Iris pigment epithelial cell (primary cell): Measurements from ENCODE around the gene MCMBP.
A peak's percentile ranks its signal among the peaks of the same experiment; 100 is the strongest.
"Not testable (repeated sequence)": the region's sequence is repeated elsewhere in the genome, so short reads cannot be mapped to it uniquely, and the experiment has no call there.

Experiments
- DNase-seq: peaks from one replicate; pipeline ENCODE4 v3.0.0-alpha.2; 2011; ENCODE audit warnings: low read depth

Gene MCMBP, protein sequence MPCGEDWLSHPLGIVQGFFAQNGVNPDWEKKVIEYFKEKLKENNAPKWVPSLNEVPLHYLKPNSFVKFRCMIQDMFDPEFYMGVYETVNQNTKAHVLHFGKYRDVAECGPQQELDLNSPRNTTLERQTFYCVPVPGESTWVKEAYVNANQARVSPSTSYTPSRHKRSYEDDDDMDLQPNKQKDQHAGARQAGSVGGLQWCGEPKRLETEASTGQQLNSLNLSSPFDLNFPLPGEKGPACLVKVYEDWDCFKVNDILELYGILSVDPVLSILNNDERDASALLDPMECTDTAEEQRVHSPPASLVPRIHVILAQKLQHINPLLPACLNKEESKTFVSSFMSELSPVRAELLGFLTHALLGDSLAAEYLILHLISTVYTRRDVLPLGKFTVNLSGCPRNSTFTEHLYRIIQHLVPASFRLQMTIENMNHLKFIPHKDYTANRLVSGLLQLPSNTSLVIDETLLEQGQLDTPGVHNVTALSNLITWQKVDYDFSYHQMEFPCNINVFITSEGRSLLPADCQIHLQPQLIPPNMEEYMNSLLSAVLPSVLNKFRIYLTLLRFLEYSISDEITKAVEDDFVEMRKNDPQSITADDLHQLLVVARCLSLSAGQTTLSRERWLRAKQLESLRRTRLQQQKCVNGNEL

GRCh38 chr10:119872610-119872859, at the start of gene MCMBP:
Gene MCMBP (minus strand): TSS chr10:119872843. CDS start chr10:119872584, 259 bp downstream.
- no peak for DNase-seq

DNA sequence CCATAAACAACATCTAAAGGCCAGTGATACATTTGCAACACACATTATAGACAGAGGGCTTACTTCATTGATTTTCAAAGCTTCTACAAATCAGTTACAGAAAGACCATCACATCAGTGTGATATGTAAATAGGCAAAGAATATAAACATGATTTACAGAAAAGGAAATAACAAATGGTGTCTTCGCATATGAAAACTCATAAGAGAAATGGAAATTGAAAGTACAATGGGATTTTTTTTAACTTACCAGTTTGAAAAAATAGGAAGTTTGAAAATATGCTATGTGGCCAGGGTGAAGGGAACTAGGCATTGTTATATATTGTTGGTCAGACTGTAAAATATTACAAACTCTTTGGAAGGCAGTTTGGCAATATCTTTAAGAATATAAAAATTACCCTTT, 47.2 kb upstream of the MCMBP start:
- no peak for DNase-seq

DNA sequence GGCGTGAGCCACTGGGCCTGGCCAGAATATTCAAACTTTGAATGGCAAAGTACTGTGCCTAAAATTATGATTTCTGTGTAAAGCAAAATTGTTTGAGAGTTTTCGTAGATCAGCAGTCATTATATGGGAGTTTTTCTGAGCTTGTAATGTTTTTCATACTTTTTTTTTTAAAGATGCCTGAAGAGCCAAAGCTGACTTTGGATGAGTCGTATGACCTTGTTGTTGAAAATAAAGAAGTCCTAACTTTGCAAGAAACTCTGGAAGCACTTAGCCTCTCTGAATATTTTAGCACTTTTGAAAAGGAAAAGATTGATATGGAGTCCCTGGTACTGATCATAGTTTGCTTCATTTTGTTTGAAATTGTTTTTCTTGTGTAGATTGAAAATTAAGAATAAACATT, 46.6 kb upstream of the MCMBP start:
- DNase-seq = peak; percentile 38

GRCh38 chr10:119917777-119918176, 45.1 kb upstream of the MCMBP start:
- DNase-seq = no peak

- DNase-seq = no peak
Measured at GRCh38 chr10:119910689-119911088, 38.0 kb upstream of the MCMBP start.

DNA sequence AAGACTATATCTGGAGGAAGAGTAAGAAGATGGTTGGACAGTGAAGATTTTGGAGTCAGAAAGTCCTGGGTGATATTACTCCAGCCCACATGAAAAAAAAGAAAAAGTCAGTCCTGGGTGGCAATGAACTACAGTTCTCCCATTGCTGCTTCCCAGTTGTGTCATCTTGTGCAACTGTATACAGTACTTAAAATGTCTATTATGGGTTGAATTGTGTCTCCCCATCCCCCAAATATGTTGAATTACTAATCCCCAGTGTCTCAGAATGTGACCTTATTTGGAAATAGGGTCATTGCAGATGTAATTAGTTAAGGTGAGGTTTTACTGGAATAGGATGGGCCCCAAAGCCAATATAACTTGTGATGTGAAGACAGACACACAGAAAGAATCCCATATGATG, 35.5 kb upstream of the MCMBP start:
- no peak for DNase-seq

DNA sequence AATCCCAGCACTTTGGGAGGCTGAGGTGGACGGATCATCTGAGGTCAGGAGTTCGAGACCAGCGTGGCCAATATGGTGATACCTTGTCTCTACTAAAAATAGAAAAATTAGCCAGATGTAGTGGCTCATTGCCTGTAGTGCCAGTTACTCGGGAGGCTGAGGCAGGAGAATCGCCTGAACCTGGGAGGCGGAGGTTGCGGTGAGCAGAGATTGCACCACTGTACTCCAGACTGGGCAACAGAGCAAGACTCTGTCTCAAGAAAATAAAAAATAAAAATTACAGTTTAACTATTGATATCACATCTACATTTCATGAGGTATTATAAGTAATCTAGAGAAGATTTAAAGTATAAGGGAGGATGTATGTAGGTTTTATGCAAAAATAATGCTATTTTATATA, 35.1 kb upstream of the MCMBP start:
- DNase-seq = not testable (repeated sequence)

DNA sequence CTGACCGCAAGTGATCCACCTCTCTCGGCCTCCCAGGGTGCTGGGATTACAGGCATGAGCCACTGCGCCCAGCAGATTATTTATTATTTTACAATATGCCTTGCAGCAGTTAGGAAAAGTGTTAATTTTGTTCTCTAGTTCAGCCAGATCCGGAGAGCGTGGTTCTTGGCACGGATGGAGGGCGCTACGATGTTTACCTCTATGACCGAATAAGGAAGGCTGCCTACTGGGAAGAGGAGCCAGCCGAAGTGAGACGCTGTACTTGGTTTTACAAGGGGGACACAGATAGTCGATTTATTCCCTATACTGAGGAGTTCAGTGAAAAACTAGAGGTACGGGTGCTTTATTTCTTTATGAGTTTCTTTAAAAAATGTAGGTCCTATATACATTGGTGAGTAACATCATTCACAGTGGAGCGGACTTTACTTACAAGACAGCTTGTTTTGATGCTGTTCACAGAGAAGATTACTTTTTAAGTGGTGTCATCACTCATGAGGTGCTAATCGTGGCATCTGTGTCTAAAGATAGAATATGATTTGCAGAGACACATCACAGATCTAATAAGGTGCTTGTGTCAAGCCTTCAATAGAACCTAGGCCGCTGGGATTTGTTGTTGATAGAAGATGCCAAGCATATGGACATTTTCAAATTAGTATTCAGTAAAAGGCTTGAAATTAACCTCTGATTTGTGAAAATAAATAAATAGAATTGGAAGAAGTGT, 31.5 kb upstream of the MCMBP start:
- DNase-seq = no peak

DNA sequence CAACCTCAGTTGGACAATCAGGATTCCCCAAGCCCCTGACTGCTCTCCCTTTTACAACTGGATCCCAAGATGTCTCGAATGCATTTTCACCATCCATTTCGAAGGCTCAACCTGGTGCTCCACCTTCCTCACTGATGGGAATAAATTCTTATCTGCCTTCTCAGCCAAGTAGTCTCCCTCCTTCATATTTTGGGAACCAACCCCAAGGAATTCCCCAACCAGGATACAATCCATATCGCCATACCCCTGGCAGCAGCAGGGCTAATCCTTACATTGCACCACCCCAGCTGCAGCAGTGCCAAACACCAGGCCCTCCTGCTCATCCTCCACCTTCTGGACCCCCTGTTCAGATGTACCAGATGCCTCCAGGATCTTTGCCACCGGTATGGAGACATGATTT, 25.9 kb upstream of the MCMBP start:
- no peak for DNase-seq

DNA sequence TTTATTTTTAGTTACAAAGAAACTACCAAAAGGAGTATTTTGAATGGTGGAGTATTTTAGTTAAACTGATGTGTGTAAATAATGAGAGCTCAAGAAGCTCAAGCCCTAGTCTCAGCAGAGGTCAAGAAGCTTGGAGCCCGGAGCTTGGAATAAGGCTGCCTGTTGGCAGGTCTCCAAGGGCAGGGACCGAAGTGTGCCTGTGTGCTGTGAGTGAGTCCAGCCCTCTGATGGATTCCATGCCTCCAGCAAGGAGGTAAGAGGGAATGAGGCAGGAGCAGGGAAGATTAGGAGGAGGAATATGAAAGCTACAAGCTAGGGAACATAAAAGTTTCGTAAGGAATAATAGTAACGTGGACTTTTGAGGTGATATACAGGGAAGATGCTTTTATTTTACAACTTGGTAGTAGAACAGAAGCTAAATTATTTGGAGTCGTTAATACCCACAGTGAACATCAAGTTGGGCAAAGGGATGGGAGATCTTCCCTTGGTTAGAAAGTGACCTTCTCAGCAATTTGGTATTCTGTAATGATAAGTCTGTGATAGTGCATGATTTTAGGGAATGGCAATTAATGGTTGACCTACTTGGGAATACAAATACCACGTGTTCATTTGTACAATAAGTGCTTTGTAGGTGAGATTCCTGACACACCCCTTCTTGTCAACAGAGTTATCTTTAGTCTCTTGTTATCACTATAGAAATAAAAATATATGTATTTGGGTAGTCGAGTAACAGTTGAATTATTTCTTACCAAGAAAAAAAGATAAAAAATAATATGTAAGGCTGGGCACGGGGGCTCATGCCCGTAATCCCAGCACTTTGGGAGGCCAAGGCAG, 24.5 kb upstream of the MCMBP start:
- no peak for DNase-seq

DNA sequence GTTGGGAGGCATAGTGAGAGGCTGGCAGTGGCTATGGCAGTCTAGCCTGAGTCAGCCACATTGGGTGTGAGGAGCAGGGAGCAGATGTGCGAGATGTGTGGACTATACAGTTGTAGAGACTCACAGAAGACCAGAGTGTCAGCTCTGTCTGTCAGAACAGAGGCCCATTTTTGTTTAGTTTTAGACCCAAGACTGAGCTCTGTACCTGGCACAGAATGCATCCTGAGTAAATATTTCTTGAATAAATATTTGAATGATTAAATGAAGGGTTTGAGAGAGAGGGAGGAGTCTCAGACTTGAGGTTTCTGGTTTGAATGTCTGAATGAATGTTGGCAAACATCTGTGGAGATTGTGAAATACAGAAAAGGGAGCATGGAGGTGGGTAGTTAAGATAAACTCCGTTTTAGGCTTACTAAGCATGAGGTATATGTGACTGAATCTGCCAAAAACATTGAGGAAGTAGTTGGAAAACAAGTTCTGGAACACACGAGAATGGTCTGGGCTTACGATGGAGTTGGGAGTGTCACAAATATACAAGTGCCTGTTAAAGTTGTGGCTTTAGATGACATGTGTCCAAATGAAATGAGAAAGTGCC, 23.5 kb upstream of the MCMBP start:
- DNase-seq = peak; percentile 92

DNA sequence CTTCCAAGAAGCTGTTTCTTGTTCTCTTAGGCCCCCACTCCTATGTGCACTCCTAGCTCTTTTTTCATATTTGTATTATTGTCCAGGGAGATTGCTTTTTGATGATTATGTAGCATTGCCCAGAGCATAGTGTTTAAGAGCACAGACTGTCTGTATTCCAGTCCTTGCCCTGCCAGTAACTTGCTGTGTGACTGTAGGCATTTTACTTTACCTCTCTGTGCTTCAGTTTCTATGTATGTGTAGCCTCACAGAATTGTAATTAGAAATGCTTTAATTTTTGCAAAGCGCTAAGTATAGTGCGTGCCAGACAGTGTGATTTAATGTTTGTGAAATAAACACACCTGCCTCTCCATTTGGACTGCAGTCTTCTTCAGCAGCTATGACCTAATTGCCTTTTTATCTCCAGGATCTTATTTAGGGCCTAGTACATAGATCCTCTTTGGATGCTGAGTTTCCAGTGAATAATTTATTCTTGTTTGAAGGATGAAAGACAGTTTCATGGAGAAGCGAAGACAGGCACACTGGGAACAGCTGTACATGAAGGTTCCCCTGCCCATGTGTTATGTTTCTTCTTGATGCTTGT, 21.3 kb upstream of the MCMBP start:
- DNase-seq = no peak

GRCh38 chr10:119893074-119893473, 20.4 kb upstream of the MCMBP start:
- no peak for DNase-seq

- DNase-seq = peak; percentile 98
Measured at GRCh38 chr10:119892188-119893065, 19.8 kb upstream of the MCMBP start, which contains the start of gene SEC23IP. Gene SEC23IP (plus strand): TSS chr10:119892730. CDS start chr10:119892783, 53 bp downstream.

DNA sequence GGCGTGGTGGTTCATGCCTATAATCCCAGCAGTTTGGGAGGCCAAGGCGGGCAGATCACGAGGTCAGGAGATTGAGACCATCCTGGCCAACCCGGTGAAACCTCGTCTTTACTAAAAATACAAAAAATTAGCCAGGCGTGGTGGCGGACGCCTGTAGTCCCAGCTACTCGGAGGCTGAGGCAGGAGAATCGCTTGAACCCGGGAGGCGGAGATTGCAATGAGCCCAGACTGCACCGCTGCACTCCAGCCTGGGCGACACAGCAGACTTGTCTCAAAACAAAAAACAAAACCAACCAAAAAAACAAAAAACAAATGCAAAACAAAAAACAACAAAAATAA, 19.2 kb upstream of the MCMBP start:
- not testable (repeated sequence) for DNase-seq

- not testable (repeated sequence) for DNase-seq
Measured at GRCh38 chr10:119890307-119890706, 17.7 kb upstream of the MCMBP start.

DNA sequence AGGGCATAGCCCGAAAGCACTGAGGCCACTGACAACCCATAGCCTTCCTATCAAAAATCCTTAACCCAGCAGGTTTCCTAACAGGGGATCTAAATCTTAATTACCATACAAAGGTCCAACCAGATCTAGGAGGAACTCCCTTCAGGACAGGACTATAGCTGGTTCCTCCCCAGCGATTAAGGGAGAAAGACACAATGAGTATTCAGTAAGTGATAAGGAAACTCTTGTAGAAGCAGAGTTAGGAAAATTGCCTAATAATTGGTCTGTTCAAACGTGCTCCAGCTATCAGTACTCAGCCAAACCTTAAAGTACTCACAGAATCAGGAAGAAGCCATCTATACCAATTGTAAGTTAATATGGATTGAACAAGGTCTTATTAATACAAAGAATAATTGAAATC, 16.6 kb upstream of the MCMBP start:
- DNase-seq = not testable (repeated sequence)

DNA sequence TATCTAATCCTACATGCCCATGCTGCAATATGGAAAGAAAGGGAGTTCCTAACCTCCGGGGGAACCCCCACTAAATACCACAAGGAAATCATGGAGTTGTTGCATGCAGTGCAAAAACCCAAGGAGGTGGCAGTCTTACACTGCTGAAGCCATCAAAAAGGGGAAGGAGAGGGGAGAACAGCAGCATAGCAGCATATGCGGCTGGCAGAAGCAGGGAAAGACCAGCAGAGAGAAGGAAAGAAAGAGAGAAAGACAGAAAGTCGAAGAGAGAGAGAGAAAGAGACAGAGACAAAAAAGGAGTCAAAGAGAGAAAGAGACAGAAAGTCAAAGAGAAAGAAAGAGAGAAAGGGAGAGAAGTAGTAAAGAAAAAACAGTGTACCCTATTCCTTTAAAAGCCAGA, 16.1 kb upstream of the MCMBP start:
- DNase-seq = not testable (repeated sequence)

DNA sequence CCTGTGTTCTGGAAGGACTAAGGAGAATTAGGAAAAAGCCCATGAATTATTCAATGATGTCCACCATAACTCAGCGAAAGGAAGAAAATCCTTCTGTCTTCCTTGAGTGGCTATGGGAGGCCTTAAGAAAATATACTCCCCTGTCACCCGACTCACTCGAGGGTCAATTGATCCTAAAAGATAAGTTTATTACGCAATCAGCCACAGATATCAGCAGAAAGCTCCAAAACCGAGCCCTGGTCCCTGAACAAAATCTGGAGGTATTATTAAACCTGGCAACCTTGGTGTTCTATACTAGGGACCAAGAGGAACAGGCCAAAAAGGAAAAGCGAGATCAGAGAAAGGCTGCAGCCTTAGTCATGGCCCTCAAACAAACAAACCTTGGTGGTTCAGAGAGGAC, 13.4 kb upstream of the MCMBP start:
- not testable (repeated sequence) for DNase-seq

- DNase-seq = not testable (repeated sequence)
Measured at GRCh38 chr10:119883901-119884611, 11.4 kb upstream of the MCMBP start.
